Fibroblast of skin of left biceps (primary cell): Measurements from ENCODE around the gene ECHDC3.
"Not testable (repeated sequence)": the region's sequence is repeated elsewhere in the genome, so short reads cannot be mapped to it uniquely, and the experiment has no call there.

Experiments used
- DNase-seq, 2 experiments: peaks; one replicate each; pipeline ENCODE4 v3.0.0-alpha.2; 2013; ENCODE audit warnings: low read depth in 2 of 2

The ECHDC3 gene

DNA sequence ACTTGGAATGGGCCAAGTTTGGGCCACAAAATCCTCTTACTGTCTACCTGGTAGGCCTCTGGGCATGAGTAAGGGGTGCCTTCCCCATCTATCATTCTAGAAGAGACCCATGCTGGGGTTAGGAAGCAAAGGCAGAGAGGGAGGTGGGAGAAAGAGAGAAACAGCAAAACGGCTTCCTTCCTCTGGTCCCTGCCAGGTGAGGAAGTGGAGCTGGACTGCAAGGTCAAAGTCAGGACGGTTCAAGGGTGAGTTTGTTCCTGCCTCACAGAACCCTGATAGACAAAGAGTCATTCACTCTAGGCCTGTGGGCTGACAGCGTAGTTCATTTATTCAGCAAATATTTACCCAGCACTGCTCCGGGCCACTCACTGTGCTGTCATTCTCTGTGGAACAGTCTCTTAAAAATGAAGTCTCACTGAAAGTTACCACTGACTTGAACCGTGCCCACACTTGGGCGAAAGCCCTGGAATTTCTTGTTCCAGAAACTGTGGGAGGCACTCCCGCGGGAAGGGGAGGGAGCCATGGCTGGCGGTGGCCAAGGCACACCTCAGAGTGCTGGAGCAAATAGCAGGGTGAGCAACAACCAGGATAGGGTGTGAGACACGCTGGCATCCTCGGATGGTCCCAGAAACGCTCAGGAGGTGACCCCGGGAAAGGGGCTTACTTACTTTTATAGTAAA is 26.2 kb upstream of the ECHDC3 start:
- no peak for DNase-seq

DNA sequence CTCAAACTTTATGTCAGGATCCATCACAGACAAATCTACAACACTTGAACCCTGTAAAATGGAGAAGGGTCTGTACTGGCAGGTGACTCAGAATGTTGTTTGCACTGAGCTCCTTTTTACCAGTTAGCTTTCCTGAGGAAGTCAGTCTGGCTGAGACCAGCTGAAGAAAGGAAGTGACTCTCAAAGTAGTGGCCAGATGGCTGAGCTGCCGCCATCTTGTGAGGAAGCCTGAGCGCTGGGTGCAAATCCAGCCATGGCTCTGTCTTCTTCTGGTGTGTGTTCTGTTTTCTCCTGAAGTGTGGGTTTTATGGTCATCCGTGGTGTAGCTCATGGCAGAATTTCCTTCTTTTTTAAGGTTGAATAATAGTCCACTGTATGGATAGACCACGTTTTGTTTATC is 25.5 kb upstream of the ECHDC3 start:
- DNase-seq = no peak

DNA sequence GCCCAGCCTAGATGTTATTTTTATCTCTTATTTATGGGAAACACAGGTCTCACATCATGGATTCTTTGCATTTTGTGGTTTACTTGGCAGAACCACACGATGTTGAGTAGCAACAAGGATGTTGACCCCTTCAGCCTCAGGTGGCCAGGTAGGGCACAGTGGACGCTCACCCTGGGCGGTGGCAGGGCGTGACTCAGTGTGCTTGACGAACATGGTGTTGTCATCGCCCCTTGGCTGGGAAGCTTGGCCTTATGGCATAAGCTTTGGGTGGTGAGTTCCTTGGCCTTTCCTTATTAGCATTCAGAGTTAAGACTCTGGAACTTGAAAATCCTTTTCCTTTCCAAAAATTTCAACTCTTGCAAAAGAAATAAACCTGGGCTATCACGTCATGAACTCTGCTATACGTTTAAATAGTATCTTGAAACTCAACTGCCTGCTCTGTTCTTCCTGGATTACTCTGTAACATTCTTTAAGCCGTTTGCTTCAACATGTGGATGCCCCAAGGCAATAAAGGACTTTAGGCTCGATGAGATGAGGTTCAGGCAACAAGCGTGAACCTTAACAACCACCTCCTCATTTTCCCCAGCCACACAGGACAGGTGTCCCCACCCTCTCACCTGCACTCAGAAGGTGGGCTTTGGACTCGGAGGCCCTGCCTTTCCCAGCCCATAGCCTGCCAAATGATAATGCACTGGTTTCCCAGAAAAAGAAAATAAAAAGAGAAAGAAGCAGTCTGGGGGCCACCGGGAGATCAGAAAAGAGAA is 22.5 kb upstream of the ECHDC3 start:
- DNase-seq = no peak

DNA sequence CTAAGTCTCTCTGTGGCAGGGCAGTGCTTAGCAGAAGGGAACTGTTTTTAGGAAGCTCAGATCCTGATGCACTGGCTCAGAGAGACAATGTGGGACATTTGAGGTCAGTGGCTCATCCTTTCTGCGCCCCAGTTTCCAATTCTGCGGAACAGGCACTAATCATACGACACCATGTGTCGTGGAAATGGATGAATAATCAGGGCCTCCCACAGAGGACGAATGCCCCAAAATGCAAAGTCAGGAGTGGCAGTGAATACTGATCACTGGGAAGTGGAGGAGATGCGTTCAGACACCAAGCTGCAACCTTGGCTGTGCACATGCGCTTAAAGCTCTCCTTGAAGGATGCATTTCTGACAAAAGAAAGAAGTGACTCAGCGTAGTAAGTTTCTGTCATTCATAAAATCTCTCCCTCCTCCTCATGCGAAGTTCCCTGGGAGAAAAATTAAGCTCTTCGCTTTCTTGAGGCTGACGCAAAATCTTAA is 21.9 kb upstream of the ECHDC3 start:
- no peak for DNase-seq

DNA sequence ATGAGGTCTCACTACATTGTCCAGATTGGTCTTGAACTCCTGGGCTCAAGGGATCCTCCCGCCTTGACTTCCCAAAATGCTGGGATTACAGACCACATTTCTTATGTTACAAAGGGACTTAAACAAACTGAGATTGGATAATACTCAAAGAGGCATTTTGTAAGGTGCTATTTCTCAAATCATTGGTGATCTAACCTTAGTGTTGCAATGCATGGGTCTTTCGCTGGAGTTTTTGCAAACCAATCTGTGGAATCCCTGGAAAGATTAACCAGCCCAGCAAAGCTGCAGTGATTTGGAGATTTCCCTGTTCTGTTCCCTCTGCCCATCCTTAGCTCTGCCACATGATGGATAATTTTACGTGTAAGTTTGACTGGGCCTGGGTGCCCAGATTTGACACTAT is 20.4 kb upstream of the ECHDC3 start:
- no peak for DNase-seq

DNA sequence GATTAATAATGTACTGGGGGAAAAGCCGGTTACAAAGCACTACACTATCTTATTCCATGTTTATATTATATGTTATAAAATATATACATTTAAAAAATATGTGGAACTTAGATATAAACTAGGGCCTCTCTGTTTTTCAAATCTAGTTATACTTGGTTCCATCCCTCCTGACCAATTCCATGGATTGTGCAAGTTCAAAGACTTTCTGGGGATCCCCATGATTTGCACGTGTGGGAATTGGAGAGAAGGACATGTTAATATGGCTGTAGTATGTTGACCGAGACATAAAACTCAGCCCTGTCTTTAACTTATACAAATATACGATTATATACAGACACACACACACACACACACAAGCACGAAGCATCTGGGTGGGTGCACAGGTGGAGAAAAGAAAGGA is 18.8 kb upstream of the ECHDC3 start:
- DNase-seq = no peak

DNA sequence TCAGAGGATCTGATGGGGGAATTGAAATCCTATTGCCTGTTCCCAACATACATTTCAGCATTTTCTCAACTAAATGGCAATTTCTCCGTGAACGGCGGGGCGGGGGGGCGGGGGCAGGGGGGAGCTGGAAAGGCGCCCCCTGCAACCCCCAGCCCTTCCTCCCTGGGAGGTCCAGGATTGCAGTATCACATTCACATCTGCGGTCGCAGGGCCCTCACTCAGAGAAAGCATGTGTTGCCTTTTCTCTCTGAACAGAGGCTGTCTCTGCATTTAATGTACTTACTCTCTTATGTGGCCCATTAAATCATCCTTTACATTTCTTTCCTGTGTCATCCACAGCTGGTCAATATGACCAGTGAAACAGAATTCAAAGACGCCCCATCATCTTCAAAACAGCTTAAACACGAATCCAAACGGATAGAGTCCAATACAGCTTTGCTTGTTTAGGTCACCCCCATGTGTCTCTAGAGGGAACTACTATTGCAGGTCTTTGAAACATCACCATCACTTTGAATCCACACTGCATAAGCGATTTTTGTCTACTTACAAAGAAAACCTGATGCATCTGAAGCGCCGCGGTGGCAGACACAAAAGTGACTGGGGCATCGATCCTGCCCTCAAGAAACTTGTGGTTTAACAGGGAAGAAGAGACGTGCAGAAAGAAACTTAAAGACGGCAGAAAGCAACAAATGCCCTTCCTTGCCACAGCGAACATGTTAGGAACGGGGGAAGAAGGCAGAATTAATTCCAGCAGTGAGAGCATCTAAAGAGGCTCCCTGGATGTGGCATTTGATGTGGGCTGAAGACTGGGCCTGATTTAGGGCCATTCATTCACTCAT is 17.0 kb upstream of the ECHDC3 start:
- peak; percentile 29 to 34 for DNase-seq

DNA sequence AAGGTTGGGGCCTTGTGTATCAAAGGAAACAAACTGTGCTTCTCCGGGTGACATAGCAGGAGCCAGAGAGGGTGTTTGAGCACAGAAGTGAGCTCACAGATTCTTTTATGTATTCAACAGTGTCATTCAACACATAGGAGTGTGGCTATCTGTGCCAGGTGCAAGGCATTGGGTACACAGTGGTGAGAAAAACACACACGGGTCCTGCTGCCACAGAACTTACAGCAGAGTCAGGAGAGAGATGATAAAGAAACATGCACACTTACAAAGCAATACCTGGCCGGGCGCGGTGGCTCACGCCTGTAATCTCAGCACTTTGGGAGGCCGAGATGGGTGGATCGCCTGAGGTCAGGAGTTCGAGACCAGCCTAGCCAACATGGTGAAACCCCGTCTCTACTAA is 16.3 kb upstream of the ECHDC3 start:
- DNase-seq = no peak

DNA sequence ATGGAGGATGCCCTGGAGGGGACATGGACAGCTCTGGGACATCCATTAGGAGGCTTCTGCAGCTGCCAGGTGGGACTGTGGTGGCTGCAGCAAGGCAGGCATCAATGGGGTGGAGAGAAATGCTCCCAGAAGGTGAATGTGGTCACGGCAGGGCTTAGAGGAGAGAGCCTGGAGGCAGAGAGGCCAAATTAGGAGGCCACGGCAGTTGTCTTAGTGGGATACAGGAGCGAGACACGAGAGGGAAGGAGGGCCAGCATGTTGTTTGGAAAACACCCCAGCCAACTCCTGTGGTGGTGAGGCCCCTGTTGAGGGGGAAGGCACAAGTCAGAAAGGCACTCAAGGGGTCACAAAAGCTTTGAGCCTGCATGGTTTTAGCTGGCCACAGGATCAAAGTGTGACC is 14.6 kb upstream of the ECHDC3 start:
- no peak for DNase-seq

DNA sequence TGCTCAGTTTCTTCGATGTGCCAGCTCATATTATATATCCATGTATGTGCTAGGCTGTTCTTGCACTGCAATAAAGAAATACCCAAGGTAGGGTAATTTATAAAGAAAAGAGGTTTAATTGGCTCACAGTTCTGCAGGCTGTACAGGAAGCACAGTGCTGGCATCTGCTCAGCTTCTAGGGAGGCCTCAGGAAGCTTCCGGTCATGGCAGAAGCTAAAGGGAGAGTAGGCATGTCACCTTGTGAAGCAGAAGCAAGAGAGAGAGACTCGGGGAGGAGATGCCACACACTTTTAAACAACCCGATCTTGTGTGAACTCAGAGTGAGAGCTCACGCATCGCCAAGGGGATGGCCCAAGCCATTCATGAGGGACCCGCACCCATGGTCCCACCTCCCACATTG is 13.8 kb upstream of the ECHDC3 start:
- DNase-seq = no peak

DNA sequence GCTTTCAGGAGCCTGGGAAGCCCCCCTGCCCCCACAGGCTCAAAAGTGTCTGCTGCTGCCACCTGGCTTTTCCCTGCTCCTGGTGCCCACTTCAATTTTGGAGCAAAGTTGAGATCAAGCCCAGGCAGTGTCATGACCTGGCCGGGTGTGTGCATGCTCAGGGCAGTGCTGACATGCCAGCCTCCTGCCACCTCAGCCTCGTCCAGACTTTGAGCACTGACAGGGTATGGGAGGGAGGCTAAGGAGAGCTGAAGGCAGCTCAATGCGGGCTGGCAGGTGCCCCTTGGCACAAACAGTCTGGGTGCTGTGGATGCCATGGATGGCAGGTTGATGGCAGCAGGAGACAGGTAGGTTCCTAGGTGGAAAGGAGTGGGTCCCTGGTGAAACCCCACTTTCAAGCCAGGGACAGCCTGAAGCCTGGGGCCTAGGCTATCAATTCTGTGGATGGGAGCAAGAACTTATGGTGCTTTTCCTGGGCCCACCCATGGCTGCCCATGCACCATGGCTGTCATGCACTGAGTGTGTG is 12.3 kb upstream of the ECHDC3 start:
- DNase-seq = no peak

DNA sequence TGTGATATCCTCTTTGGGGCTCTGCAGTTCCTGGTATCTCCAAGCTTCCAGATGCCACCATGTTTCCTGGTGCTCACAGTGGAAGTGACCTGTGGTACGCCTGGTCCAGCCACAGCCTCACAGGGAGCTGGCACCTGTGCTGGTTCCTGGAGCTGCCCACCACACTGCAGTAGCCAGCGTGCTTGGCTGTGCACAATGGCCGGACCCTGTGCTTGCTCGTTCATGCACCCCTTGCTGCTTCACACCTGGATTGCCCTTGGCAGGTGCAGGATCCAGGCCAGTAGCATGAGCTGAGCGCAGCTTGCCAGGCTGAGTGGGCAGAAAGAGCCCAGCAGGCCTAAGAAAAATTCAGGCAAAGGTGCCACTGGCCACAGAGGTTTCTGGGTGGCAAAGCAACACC is 11.4 kb upstream of the ECHDC3 start:
- no peak for DNase-seq

DNA sequence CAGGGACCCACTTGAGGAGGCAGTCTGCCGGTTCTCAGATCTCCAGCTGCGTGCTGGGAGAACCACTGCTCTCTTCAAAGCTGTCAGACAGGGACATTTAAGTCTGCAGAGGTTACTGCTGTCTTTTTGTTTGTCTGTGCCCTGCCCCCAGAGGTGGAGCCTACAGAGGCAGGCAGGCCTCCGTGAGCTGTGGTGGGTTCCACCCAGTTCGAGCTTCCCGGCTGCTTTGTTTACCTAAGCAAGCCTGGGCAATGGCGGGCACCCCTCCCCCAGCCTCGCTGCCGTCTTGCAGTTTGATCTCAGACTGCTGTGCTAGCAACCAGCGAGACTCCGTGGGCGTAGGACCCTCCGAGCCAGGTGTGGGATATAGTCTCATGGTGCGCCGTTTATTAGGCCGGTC is 5.4 kb upstream of the ECHDC3 start:
- not testable (repeated sequence) for DNase-seq

DNA sequence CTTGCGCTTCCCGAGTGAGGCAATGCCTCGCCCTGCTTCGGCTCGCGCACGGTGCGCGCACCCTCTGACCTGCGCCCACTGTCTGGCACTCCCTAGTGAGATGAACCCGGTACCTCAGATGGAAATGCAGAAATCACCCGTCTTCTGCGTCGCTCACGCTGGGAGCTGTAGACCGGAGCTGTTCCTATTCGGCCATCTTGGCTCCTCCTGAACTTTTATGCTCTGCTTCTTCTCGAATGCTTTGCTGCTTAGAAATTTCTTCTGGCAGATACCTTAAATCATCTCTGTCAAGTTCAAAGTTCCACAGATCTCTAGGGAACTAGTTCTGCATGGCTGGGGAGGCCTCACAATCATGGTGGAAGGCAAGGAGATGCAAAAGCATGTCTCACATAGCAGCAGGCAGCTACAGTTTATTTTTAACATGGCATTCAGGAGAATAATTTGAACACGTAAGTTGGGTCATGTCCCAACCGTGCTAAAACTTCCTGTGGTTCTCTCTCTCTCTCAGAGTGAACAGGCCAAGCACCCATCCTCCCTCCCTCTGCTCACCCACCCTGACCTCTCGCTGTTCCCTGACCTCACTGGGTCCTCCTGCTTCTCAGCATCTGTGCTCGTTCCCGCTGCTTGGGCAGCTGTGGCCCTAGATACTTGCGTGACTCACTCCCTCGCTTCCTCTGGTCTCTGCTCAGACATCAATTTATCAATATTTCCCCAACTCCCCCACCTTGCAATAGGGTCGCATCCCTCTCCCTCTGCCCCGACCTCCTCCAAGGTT is 4.7 kb upstream of the ECHDC3 start:
- not testable (repeated sequence) for DNase-seq

DNA sequence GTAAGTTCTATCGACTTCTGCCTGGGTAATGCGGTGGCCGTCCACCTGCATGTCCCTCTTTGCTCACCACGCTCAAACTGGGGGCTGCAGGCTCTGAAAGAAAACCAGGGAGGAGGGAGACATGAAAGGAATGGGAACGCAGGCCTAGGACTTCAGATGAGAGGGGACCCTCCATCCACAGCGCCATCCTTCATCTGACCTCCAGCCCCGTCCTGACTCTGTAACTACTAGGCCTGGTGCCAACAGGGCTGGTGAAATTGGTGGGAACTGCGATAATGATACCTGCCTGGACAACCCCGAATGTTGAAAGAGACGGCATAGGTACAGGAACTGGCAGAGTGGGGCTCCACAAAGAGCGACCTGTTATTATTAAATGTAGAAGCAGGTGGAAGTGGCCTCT is 1.3 kb upstream of the ECHDC3 start:
- no peak for DNase-seq

DNA sequence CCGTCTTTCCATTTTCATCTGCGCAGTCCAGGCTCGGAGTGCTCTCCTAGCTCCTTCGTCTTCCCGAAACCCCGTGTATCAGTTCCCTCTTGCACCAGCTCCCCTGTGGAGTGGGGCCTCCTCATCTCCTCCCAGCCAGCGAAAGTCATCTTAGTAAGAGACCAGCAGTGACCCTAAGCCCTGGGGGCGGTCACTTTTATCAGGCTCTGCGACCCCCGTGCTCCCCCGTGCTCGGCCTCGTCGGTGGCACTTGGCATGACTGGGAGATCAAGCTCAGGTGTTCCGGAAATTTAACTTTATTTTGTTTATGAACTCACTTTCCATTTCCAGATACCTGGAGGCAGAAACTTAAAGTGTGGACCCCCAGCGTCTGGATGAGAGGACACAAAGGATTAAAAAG is 574 bp upstream of the ECHDC3 start:
- DNase-seq = no peak

DNA sequence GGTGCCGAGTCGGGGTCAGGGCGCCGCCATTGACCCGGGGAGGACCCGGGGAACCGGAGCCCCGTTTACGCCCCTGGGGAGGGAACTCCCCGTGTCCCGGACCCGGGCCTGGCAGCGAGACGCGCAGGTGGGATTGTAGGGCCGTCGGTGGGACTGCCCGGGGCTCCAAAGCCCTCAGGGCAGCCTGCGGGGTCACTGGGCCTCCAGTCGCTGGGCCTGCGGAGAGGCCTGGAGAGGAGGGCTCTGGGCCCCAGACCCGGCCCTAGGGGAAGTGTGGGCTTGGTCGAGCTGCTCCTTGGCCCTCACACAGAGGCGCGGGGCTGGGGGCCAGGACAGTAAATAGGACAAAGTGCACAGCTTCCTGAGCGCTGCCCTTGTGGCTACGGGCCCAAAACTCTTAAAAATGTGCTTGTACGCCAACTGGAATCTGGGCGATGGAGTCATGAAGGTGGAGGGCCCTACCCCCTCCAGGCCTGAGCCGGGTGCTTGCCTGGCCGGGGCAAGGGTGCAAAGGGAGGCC is 657 bp downstream of the ECHDC3 start:
- no peak for DNase-seq

DNA sequence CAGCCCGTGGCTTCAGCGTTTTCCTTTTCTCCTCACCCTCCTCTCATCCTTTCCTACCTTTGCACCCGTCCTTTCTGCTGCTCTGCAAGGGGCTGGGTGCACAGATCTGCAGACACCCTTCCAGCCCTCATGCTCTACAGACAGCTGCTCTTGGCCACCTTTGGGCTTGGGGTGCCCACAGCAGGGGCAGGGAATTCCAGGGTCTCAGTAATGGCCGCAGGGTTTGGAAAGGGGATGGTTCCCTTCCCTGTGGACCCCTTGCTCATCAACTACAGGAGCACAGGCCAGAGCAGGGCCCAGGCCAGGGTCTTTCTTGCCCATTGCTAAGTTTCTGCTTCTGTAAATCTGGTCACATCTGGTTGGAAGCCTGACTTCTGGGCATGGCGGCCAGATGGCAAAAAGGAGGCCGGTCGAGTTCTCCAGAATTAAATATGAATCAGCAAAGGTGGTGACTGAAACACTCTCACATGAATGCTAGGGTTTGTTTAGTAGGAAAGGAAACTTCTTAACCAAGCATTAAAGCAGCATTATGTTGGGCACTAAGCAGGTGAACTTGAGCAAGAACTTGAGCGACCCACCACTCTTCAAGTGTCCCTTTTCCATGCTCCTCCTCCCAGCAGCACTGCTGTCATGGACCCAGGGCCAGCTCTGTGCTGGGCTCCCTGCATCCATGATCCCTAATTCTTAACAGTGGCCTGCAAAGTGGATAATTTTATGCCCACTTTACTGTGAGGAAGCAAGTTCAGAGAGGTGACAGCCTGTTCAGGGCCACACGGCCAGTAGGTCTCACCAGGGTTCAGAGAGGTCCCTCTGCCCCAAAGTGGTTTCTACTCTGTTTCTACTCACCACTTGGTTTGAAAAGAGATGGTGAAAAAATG is 1.5 kb downstream of the ECHDC3 start:
- DNase-seq = no peak

DNA sequence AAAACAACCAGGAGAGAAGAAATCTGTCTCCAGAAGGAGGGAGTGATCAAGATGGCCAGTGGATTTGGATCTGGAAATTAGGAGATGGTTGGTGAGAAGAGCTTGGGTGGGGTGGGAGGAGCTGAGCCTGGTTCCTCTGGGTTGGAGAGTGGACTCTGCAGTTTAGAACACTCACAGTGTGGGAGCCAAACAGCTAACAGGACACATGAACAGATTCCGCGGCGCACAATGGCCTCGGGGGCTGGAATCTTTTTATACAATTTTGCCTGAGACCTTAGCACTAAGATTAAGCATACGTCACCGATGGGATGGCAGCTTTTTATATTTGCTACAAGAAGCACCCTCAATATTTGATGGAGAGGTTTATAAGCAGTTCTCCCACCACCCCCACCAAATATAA is 2.9 kb downstream of the ECHDC3 start:
- DNase-seq = no peak

DNA sequence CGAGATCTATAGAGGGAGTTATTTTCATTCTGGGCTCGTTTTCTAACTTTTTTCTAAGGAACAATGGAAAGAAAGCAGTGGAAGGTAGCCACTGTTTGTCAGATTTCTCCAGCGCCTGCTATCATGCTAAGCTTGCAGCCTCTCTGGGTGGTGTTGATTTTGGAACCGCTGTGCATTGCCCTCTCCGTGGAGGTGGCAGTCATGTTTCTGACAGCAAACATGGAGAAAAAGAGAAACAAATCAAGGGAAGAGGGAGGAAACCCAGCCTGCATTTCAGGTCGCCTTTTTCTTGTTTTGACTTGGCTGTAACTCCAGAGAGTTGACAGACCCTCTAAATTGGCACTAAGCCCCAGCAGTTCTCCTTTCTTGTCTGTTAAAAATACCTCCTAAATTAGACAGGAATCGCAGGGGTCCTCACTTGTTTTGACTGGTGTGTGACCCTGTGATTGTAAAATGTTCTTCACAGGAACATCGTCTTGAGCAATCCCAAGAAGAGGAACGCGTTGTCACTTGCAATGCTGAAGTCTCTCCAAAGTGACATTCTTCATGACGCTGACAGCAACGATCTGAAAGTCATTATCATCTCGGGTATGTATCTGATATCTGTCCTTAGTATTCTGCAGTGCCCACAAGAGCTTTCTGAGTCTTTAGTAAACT is 4.8 kb downstream of the ECHDC3 start:
- DNase-seq = no peak
